Endodermal cell (in vitro differentiated cells): ENCODE results near the gene ZFYVE28. TPM values are rescaled to one million over a fixed set of nuclear protein-coding genes. Genes with fewer than 3 reads are reported as not detected.

ENCODE experiments used
- DNase-seq: peaks from one replicate; pipeline ENCODE4 v3.0.0-alpha.2; 2017
- H3K27ac ChIP-seq: 2 replicates; pipeline ENCODE4 v1.5.1; 2013; ENCODE audit warnings: mild to moderate bottlenecking, low read depth, low read length, moderate library complexity
- H3K27me3 ChIP-seq: 2 replicates; pipeline ENCODE4 v1.6.1; 2013; ENCODE audit warnings: mild to moderate bottlenecking, low read length, moderate library complexity; ENCODE audit not compliant: insufficient read depth, control insufficient read depth, poor library complexity, severe bottlenecking
- H3K36me3 ChIP-seq: 2 replicates; pipeline ENCODE4 v1.7.0; 2013; ENCODE audit warnings: mild to moderate bottlenecking, low read length, moderate library complexity; ENCODE audit not compliant: control insufficient read depth, insufficient read depth
- H3K4me1 ChIP-seq: one replicate; pipeline ENCODE4 v1.7.0; 2013; ENCODE audit warnings: low read length; ENCODE audit not compliant: control insufficient read depth, insufficient read depth
- H3K4me3 ChIP-seq: 2 replicates; pipeline ENCODE4 v1.5.1; 2013; ENCODE audit warnings: mild to moderate bottlenecking, low read length, moderate library complexity
- H3K9ac ChIP-seq: 2 replicates; pipeline ENCODE4 v1.6.1; 2013; ENCODE audit warnings: mild to moderate bottlenecking, low read length, moderate library complexity; ENCODE audit not compliant: poor library complexity, severe bottlenecking; ENCODE audit errors: extremely low read depth
- H3K9me3 ChIP-seq: 2 replicates; pipeline ENCODE4 v1.6.1; 2013; ENCODE audit warnings: mild to moderate bottlenecking, low read length, moderate library complexity; ENCODE audit not compliant: control insufficient read depth
- H3K27ac Mint-ChIP-seq: 2 replicates; pipeline ENCODE4 v1.8.0; 2020; ENCODE audit warnings: mixed read lengths
- H3K27me3 Mint-ChIP-seq: 2 replicates; pipeline ENCODE4 v1.8.0; 2021; ENCODE audit warnings: mild to moderate bottlenecking, mixed read lengths; ENCODE audit not compliant: insufficient read depth
- H3K36me3 Mint-ChIP-seq: 2 replicates; pipeline ENCODE4 v1.8.0; 2020; ENCODE audit warnings: low read depth, mixed read lengths
- H3K4me1 Mint-ChIP-seq: 2 replicates; pipeline ENCODE4 v1.8.0; 2020; ENCODE audit warnings: mixed read lengths
- H3K4me3 Mint-ChIP-seq: 2 replicates; pipeline ENCODE4 v1.8.0; 2020; ENCODE audit warnings: mild to moderate bottlenecking, moderate library complexity, mixed read lengths
- H3K9me3 Mint-ChIP-seq: 2 replicates; pipeline ENCODE4 v1.8.0; 2020; ENCODE audit warnings: mild to moderate bottlenecking, mixed read lengths
- CTCF ChIP-seq: fragments of 200-600 bp; sonication (generic); conservative IDR thresholded peaks from 2 replicates; pipeline ENCODE4 v1.5.0; 2021; ENCODE audit warnings: antibody characterized with exemption, mild to moderate bottlenecking
- WGBS, 2 experiments: methylation state at CpG; one replicate each; pipeline versions ENCODE4 v1.1.5 to v1.1.7; 2013; ENCODE audit warnings: missing lambda C conversion rate in 2 of 2, mixed read lengths in 1 of 2; ENCODE audit not compliant: insufficient coverage in 1 of 2, insufficient read length in 1 of 2; 5-methylcytosine and 5-hydroxymethylcytosine counted together
- total RNA-seq, 2 donors: library from RNA; stranded (reverse); fragmentation: NEBNext Ultra II Directional in 1 of 2; extraction: Animal tissue kit (Norgen Biotek cat#: 25700) in 1 of 2; gene quantifications; 2 replicates in 1 of 2; 3 replicates in 1 of 2; pipeline ENCODE4 v1.2.1, GENCODE V29; 2021

Gene ZFYVE28
- total RNA-seq, 2 donors from 2014 or later: 0.73 to 1.6 TPM

- H3K4me3 ChIP-seq: no peak overlapping the region
- H3K9ac ChIP-seq: no peak overlapping the region
- Mint-ChIP-seq H3K27me3 (peaks cover 20% of the 10 kb centered on the region), H3K4me1 (peaks cover 10% of the 10 kb centered on the region), H3K9me3 (no peaks in the 10 kb centered on the region), H3K4me3 (peak overlapping the region; percentile 54), H3K36me3 (peaks cover 3% of the 10 kb centered on the region), H3K27ac (no peak overlapping the region)
- peak; percentile 8 for TF ChIP-seq CTCF
- H3K27me3 ChIP-seq: peaks cover 19% of the 10 kb centered on the region
- DNase-seq: peak; percentile 71
- no peaks in the 10 kb centered on the region for H3K4me1 ChIP-seq
- 48 to 67% methylated on average over 22 to 35 of the region's 35 CpGs for WGBS, 2 experiments
- H3K27ac ChIP-seq: no peak overlapping the region
- H3K9me3 ChIP-seq: no peaks in the 10 kb centered on the region
- H3K36me3 ChIP-seq: no peaks in the 10 kb centered on the region
Measured at GRCh38 chr4:2462992-2463762, 44.7 kb upstream of the ZFYVE28 start.

GRCh38 chr4:2462218-2462991 is 44.0 kb upstream of the ZFYVE28 start:
- Mint-ChIP-seq H3K36me3 (no peaks in the 10 kb centered on the region), H3K4me1 (peaks cover 7% of the 10 kb centered on the region), H3K4me3 (peak overlapping the region; percentile 54), H3K27me3 (peaks cover 20% of the 10 kb centered on the region), H3K27ac (no peak overlapping the region), H3K9me3 (no peaks in the 10 kb centered on the region)
- Histone ChIP-seq H3K4me1 (no peaks in the 10 kb centered on the region), H3K9me3 (no peaks in the 10 kb centered on the region), H3K4me3 (no peak overlapping the region), H3K27me3 (peaks cover 19% of the 10 kb centered on the region), H3K27ac (no peak overlapping the region), H3K36me3 (no peaks in the 10 kb centered on the region), H3K9ac (no peak overlapping the region)
- WGBS, 2 experiments: 5 to 6% methylated on average over 17 to 99 of the region's 99 CpGs
- peak; percentile 75 for TF ChIP-seq CTCF
- DNase-seq: peak; percentile 89

DNA sequence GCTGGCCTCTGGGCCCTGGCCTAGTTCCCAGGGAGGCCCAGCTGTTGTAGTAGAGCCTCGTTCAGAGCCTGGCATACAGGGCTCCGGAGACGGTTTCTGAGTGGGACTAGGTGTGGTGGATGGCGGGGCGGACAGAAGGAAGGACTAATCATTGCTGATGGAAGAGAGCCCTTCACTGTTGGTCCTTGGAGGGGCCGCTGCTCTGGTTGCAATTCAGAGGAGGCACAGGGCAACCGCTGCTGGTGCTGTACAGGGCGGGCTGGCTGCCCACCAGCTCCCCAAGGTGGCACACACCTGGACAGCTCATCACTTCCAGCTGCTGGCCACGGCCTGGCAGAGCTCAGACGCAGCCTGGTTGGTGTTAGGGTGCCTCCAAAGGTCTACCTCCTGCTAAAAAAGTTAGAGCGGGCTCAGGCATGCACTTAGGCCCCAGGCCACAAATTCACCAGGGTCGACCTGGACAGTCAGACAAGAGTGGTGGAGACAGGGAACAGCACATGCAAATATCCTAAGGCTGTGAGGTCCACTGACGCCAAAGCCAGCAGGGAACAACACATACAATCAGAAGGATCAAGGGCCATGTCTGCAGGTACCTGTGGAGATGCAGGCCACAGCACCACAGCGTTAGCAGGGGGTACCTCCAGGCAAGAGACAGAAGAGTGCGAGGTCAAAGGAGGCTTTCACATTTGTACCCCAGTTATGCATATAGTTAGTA is 43.0 kb upstream of the ZFYVE28 start:
- H3K9me3 ChIP-seq: no peaks in the 10 kb centered on the region
- no peak overlapping the region for H3K27ac ChIP-seq
- H3K9ac ChIP-seq: no peak overlapping the region
- H3K9me3 Mint-ChIP-seq: no peaks in the 10 kb centered on the region
- H3K4me1 Mint-ChIP-seq: peaks cover 7% of the 10 kb centered on the region
- no peak for DNase-seq
- peaks cover 19% of the 10 kb centered on the region for H3K27me3 ChIP-seq
- H3K4me3 Mint-ChIP-seq: peak overlapping the region; percentile 54
- H3K36me3 ChIP-seq: no peaks in the 10 kb centered on the region
- no peaks in the 10 kb centered on the region for H3K36me3 Mint-ChIP-seq
- no peaks in the 10 kb centered on the region for H3K4me1 ChIP-seq
- no peak overlapping the region for H3K4me3 ChIP-seq
- WGBS, 2 experiments: 88% methylated on average over 8 to 15 of the region's 15 CpGs
- H3K27me3 Mint-ChIP-seq: peaks cover 22% of the 10 kb centered on the region
- H3K27ac Mint-ChIP-seq: no peak overlapping the region
- no peak for TF ChIP-seq CTCF
